ENCODE measurements around the gene SLC35F4. TPM values are rescaled to one million over a fixed set of nuclear protein-coding genes. Genes with fewer than 3 reads are reported as not detected.

The SLC35F4 gene
- total RNA-seq, 1 donor from 2014 or later, result not detected

- no peak overlapping the region for H3K4me3 ChIP-seq (ENCODE audit: low read depth, low read length)
- no peak for DNase-seq (ENCODE audit: low read depth)
- H3K36me3 ChIP-seq (ENCODE audit: control insufficient read depth, insufficient read depth, low read length), result no peaks in the 10 kb centered on the region
- no peaks in the 10 kb centered on the region for H3K27me3 ChIP-seq (ENCODE audit: control insufficient read depth, insufficient read depth, low read length)
- TF ChIP-seq, protein P1, sequence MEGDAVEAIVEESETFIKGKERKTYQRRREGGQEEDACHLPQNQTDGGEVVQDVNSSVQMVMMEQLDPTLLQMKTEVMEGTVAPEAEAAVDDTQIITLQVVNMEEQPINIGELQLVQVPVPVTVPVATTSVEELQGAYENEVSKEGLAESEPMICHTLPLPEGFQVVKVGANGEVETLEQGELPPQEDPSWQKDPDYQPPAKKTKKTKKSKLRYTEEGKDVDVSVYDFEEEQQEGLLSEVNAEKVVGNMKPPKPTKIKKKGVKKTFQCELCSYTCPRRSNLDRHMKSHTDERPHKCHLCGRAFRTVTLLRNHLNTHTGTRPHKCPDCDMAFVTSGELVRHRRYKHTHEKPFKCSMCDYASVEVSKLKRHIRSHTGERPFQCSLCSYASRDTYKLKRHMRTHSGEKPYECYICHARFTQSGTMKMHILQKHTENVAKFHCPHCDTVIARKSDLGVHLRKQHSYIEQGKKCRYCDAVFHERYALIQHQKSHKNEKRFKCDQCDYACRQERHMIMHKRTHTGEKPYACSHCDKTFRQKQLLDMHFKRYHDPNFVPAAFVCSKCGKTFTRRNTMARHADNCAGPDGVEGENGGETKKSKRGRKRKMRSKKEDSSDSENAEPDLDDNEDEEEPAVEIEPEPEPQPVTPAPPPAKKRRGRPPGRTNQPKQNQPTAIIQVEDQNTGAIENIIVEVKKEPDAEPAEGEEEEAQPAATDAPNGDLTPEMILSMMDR (IDR thresholded peaks at IDR 0.05; ENCODE audit: insufficient read depth, low read length, poor library complexity, severe bottlenecking), result no peak
These were observed 37.2 kb downstream of the SLC35F4 start for GRCh38 chr14:57828713-57829112.

DNA sequence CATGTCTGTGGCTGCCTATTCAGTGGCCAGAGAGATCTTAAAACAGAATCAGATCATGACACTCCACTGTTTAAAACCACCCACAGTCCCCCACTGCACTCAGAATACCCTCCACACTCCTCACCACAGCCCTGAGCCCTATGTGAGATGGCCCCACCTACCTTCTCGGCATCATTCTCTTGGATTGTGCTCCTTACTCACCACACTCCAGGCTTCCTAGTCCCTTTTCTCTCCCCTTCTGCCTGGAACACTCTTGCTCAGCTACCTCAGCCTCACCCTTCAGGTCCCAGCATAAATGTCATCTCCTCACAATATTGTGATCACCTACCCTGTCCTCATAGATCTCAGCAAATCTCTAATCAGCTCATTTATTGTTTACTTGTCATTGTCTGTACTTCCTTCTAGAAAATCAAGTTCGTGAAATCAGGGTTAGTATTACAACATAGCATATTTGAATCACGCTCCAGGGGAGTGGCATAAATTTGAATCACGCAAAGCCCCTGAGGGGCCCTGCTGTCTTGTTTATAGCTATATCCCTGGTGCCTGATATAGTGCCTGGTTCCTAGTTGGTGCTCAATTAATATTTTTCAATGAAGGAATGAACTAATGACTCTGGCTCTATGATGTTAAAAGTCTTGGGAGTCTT is 42.8 kb downstream of the SLC35F4 start:
- H3K36me3 ChIP-seq (ENCODE audit: control insufficient read depth, insufficient read depth, low read length), result no peaks in the 10 kb centered on the region
- TF ChIP-seq, protein P1 (IDR thresholded peaks at IDR 0.05; ENCODE audit: insufficient read depth, low read length, poor library complexity, severe bottlenecking), result no peak
- no peaks in the 10 kb centered on the region for H3K27me3 ChIP-seq (ENCODE audit: control insufficient read depth, insufficient read depth, low read length)
- H3K4me3 ChIP-seq (ENCODE audit: low read depth, low read length), result no peak overlapping the region
- no peak for DNase-seq (ENCODE audit: low read depth)

GRCh38 chr14:57822081-57822480 is 43.8 kb downstream of the SLC35F4 start:
- no peak overlapping the region for H3K4me3 ChIP-seq (ENCODE audit: low read depth, low read length)
- TF ChIP-seq, protein P1 (IDR thresholded peaks at IDR 0.05; ENCODE audit: insufficient read depth, low read length, poor library complexity, severe bottlenecking), result no peak
- no peak for DNase-seq (ENCODE audit: low read depth)
- no peaks in the 10 kb centered on the region for H3K27me3 ChIP-seq (ENCODE audit: control insufficient read depth, insufficient read depth, low read length)
- no peaks in the 10 kb centered on the region for H3K36me3 ChIP-seq (ENCODE audit: control insufficient read depth, insufficient read depth, low read length)

- TF ChIP-seq, protein P1 (IDR thresholded peaks at IDR 0.05; ENCODE audit: insufficient read depth, low read length, poor library complexity, severe bottlenecking), result no peak
- no peak overlapping the region for H3K4me3 ChIP-seq (ENCODE audit: low read depth, low read length)
- no peak for DNase-seq (ENCODE audit: low read depth)
- no peaks in the 10 kb centered on the region for H3K36me3 ChIP-seq (ENCODE audit: control insufficient read depth, insufficient read depth, low read length)
- H3K27me3 ChIP-seq (ENCODE audit: control insufficient read depth, insufficient read depth, low read length), result no peaks in the 10 kb centered on the region
These were observed 45.3 kb downstream of the SLC35F4 start for GRCh38 chr14:57820581-57820980.

DNA sequence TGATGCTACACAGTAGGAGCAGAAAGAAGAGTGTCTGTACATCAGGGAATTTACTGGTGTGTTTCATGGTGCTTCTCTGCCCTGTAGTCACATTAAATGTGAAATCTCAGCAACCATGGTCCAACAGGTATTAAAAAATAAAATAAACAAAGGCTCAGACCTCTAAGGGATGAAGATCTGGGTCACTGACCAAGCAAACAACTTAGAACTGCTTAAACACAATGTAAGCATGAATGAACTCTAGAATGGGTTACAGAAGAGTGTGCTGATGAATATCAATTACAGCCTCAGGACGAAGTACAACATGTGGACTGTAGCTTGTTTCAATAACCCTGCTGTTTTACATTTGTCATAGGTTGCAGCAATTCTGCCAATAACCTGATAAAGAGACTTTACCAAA is 47.4 kb downstream of the SLC35F4 start:
- Histone ChIP-seq H3K4me3 (ENCODE audit: low read depth, low read length) (no peak overlapping the region), H3K27me3 (ENCODE audit: control insufficient read depth, insufficient read depth, low read length) (no peaks in the 10 kb centered on the region), H3K36me3 (ENCODE audit: control insufficient read depth, insufficient read depth, low read length) (no peaks in the 10 kb centered on the region)
- no peak for DNase-seq (ENCODE audit: low read depth)
- TF ChIP-seq, protein P1 (IDR thresholded peaks at IDR 0.05; ENCODE audit: insufficient read depth, low read length, poor library complexity, severe bottlenecking), result no peak

Data from kidney epithelial cell (primary cell).